HG02840 (cell line): ENCODE results near the gene PPP2R2D.
A peak's percentile ranks its signal among the peaks of the same experiment; 100 is the strongest.

Experiments used
- ATAC-seq: cut with Tn5 transposase; IDR thresholded peaks from one replicate; pipeline ENCODE4 v1.9.1; 2021; ENCODE audit warnings: mild to moderate bottlenecking, moderate library complexity, moderate number of reproducible peaks; ENCODE audit not compliant: unreplicated experiment, low FRiP score

Gene PPP2R2D

DNA sequence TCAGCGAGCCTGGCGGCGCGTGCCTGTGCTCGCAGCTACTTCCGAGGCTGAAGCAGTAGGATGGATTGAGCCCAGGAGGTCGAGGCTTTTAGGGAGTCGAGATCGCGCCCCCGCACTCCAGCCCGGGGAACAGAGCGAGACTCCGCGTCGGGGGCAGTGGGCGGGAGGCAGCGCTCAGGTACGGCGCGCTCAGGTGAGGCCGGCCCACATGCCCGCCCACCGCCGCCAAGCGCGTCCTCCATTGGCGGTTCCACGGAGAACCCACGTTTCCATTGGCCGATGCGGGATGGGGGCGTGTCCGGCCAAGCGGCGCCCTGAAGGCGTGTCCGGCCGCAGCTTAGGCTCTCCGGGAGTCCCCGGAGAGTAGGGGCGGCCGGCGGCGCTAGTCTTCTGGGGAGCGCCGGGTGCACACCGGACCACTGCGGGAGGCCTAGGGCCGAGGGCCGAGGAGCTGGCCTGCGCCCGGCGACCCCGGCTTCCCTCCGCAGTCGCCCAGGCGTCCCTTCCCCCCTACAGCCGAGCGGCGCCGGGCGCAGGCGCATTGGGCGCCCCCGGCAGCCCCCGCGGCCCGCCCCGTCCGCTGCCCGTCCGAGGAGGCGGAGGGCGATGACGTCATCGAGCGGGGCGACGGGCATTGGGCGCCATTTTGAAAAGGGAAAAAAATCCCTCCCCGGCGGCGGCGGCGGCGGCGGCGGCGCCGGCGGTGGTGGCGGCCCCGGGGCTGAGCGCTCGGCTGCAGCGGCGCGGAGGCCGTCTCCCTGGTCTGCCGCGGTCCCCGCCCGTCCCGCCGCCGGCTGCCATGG, at the start of gene PPP2R2D:
Gene PPP2R2D, plus strand, starts transcription at position 659 of the 803 bp plus-strand sequence. Its CDS starts 141 bp downstream, at position 800.
- peak; percentile 88 for ATAC-seq

DNA sequence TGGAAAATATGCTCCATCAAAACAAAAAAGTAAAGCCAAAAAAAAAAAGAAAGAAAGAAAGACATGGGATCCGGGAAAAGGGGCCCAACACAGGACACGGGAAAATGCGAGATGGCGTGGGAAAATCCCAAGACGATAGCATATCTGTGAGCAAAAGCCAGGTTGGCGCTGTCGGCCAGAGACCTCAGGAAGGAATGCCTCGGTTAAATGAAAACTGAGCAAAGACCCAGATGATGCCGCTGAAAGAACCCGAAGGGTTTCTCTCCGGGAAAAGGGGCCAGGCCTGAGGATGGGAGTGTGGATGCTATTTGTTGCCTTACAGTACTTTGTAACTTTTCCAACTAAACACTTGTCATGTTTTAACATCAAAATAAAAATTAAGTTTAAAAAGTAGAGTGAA, 49.5 kb upstream of the PPP2R2D start:
- no peak for ATAC-seq

DNA sequence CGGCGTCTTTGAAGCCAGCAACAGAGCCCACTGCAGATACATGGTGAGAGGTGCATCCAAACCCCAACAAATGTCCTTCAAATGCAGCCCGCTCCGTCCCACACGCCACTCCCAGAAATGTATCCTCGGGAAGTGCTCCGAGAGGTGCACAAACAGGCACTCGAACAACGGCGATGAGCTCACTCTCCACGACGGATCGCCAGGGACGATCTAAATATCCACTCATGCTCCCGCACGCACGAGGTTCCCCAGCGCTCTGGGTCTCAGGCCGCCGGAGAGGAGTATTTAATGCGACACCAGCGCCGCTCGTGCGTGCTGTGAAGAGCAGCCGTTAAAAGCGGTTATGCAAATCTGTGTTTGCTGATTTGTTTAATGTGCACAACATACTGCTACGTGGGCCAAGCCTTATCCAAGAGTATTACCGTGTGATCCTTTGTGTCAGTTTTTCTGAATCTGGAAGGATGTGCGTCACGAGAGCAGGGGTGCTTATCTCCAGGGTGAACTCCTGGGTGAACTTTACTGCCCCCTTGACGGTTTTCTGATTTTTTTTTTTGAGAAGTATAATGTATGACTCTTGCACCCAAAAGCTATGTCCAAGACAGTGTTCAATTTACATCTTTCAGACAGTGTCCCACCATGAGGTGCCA, 48.5 kb upstream of the PPP2R2D start:
- ATAC-seq, result no peak

DNA sequence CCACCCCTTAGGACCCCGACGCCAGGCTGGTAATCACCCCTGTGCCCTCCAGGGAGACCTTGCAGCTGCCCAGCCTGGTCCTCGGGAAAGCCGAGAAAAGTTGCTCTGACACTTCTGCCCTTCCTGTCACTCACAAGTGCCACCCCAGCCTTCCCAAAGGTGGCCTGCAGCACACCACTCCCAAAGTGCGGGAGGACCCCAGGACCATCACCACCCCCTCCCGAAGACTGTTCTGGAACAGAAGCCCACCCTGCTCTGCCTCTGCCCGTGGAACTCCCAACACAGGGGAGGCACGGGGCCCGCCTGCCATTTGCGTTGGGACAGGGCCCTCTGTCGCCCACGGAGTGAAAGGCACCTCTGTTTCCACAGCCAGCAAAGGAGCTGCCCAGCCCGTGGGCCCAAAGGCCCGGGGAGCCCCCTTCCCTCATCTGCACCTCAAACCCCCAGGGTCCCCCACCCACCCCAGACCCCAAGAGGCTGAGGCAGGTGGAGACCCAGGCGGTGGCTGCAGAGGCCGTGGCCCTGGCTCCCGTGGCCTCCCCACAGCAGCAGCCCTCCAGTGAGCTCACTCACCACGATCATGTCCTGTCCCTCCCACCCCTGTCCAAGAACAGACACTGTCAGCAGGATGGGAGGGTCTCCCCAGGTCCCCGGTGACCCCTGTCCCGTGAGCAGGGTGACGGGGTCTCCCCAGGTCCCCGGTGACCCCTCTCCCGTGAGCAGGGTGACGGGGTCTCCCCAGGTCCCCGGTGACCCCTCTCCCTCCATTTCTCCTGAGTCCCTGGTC, 47.8 kb upstream of the PPP2R2D start:
- ATAC-seq, result no peak

DNA sequence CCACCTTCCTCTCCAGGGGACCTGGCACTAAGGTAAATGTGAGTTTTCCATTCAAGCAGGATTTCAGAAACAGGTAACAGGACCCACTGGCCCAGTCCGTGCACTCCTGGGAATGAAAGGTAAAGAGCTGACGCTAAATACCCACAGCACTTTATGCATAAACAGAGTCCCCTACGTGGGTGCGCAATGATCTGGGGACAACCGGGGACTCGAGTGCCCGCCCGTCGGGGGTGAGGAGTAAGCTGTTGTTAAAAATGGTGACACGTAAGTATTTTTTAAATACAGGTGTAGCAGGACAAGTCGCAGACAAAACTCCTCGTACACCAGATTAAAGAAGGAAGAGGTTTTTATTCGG, 47.2 kb upstream of the PPP2R2D start:
- no peak for ATAC-seq

DNA sequence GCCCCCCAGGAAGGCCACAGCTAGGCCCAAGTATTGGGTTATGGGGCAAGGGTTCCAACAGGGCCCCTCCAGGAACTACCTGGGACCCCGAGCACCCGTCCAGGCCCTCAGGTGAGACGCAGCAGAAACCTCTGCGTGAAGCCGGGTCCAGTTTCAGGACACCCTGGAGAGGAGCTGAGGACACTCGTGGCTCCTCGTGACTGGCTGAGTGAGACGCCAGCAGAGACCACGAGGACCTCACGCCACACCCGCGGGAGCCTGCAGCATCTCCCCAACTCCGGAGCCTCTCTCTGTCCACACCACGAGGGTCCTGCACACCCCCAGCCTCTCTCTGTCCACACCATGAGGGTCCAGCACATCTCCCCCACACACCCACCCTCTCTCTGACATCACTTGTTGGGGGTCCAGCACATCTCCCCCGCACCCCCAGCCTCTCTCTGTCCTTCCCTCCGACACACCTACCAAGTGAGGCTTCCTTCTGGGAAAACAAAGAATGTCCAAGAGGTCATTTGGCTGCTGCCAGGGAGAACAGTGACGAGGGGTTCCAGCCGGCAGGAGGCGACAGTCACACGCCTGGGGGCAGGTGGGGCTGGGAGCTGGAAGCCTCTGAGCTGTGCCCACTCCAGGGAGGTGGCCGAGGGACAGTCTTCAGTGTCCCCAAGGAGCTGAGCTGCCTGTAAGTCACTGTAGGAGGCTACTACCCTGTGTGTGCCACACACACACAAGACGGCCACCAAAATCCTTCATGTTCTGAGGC, 46.1 kb upstream of the PPP2R2D start:
- ATAC-seq, result no peak

DNA sequence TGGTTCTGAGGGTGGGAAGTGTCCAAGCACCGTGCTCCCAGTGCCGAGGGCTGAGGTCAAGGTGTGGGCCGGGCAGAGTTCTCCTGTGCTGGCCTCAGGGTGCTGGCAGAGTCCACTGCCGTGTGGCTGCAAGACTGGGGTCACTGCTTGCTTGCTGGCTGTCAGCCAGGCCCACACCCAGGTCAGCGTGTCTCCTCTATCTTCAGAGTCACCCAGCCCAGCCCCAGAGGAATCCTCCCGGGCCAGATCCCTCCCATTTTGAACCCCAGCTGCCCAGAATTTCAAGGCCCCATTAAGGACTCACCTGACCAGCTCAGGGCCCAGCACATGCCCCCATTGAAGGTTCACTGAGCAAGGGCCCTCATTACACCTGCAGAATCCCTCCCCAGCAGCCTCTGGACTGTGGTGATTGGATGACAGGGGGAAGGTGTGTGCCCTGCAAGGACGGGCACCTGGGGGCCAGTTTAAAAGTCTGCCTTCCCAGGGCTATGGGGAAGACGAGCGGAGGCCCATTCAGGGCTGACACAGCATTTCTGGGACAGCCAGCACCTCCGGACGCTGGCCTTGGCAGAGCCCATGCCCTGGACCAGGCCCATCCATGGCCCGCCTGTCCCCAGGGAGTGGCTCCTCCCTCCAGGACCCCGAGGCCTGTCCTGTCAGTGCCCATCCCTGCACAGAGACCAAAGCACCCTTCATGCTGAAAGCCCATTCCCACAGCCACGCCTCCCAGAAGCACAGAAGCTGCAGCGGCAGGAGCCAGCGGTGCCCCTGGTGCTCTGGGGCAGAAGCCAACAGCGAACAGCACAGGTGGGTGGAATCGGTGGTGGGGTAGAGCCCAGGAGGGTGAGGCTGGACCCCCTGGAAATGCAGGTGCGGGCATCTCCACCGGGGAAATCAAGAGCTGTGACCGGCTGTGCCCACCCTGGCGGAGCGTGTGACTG, 45.1 kb upstream of the PPP2R2D start:
- no peak for ATAC-seq

DNA sequence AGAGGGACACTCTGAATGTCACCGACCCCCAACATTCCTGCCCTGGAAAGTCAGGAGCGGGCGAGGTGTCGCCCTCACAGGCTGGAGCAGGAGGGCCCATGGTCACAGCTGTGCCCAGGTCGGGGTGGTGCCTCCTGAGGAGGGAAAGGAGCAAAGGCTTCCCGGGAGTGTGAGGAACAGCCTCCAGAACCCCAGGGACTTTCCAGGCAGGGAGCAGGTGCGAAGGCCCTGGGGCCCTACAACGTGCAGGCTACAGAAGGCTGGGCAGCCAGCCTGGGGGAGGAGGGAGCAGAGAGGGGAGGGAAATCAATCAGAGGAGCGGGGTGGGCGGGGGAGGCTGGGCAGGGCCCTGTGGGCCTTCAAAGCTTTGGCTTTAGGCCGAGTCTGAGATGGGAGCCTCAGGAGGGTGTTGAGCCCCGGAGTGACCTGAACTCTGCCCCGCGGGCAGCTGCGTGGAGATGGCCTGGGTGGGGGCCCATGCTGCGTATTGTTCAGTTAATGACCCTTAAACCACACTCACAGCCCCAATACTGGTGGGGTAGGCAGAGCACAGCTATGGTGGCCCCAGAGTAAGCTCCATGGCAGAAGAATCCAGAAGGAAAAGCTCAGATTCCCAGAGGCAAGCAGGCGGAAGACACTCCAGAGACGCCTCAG, 44.2 kb upstream of the PPP2R2D start:
- no peak for ATAC-seq

DNA sequence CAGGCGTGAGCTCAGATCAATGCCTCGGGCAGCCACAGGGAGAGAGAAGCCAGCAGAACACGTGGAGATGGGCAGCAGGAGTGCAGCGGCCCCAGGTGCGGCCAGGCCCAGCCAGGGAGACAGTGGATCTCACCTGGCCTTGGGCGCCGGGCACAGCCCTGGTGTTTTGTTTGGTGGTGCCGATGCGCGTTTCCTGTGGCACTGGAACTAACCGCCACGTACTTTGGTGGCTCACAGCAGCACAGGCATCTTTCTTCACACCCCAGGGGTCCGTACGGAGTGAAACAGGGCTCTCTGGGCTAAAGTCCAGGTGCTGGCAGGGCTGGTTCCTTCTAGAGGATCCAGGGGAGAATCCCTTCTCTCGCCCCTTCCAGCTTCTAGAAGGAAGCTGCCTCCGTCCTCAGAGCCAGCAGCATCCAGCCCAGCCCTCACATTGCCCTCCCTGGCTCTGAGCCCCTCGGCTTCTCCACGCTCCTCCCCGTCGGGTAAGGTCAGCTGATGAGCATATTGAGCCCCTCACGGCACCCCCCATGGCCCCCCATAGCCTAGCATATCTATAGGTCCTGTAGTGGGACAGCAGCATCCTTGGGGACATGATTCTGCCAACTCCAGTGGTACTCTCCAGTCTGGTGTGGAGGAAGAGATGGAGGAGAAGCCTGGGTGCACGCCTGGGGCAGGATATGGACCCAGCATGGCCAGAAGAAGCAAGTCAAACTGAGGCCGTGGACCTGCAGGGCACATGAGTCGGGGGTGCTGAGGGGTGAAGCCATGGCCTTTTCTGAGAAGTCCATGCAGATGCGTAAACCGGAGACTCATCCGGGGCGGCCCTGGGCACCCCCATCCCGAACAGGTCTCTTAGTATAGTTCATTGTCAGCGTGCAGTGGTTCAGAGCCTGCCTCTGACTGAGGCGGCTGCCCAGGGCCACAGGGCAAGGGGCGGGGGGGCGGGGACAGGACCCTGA, 43.4 kb upstream of the PPP2R2D start:
- ATAC-seq, result no peak

DNA sequence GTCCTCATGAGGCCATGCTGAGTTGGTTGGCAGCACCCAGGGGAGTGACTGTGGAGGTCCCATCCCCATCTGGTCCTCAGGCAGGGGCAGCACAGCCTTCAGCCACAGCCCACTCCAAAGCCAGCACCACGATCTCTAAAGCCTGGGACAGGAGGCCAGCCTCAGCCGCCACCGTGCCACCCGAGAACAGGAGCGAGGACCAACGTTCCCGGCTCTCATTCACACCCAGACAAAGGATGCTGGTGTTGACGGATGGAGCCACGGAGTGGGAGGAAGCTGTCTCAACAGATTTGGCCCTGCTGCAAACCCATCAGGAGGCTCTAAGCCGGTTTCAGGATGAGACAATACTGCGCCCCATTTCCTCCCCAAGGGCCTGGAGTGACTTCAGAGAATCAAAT, 42.7 kb upstream of the PPP2R2D start:
- no peak for ATAC-seq

DNA sequence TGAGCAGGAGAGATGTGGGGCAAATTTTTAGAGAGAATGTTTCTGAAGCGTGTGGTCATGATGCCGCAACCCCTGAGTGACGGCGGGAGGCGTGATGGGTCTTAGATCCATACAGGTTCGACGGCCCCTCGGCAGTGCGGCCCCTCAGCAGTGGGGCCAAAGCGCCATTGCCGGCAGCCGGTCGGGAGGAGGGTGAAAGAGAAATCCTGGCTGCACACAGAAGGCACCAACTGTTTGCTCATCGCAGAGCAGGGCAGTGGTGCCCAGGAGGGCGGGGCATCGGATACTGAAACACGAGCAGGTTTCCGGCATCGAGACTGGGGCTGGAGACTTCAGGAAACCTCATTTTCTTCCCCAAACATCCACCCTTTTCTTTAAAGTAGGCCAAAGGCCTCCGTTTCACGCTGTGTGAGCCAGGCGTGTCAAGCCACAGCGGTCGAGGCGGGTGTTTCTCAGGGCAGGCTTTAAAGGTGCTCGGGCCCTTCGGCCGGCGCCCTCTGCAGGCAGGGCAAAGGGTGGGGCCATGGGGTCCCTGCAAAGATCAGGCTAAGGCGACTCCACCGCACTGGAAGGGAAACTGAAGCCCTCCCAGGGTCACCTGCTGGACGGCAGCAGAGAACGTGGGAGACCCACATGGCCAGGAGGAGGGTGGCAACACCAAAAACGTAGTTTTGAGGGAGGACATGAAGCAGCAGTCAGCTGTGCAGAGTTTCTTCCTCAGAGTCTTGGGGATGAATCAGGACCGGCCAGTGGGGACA, 42.0 kb upstream of the PPP2R2D start:
- ATAC-seq, result no peak

DNA sequence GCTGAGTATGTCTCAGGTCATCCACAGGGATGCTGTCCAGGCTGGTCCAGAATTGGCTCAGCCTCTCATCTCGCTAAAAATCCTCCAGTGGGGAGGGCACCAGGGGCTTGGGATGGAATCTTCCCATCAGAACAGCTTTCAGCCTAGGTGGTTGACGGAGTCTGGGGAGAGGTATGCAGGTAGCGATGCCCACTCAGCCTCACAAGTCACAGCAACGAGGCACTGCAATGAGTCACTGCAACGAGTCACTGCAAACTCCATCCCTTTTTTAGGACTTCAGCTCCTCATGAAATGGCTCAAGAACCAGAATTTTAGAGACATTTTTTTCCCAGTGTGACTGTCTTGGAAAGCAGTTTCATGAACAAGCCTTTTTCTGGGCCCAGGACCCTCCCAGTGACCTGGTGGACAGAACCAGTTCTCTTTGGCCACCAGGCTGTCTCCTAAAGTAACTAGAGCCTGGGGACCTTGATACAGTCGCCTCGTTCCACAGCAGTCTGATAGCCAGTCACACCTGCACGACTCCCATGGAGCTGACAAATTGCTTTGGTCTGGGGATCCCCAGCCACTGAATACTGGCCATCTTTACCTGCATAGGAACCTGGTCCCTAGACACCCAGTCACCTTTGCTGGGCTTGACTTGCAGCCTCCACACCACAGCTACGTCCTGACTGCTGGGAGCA, 41.3 kb upstream of the PPP2R2D start:
- no peak for ATAC-seq

DNA sequence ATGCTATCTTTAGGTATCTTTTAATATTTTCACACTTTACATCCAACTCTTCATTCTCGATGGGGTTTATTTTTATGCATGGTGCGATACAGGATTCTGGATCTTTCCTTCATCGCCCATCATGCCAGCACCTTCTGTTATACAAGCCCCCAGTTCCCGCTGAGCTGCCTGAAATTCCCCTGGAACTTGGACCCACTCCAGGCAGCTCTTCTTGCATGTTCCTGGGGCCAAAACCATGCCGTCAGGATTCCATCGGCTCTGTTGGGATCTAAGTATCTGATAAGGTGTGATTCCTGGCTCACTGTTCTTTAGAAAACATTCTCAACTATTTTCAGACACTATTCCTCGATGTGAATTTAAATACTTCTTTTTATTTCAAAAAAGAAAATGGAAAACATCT, 40.5 kb upstream of the PPP2R2D start:
- ATAC-seq, result no peak

DNA sequence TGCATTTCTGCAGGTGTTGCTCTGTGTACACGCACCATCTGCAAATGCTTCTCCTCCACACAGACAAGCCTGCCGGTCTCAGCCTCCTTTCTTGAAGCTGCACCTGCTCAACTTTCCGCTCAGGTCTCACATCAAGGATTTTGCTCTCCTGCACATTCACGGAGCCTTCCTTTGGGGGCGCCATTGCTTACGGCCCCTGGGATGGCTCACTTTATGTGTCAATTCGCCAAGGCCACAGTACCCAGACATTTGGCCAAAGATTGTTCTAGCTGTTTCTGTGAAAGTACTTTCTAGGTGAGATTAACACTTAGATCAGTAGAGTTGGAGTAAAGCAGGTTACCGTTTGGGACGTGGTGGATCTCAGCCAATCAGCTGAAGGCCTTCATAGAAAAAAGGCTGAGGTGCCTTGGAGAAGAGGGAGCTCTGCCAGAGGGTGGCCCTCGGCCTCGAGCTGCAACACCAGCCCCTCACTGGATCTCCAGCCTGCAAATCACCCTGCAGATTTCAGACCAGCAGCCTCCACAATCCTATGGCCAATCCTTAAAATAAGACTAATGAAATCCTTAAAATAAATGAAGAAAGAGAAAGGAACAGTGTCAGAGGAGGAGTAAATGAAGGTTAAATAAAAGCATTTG, 39.9 kb upstream of the PPP2R2D start:
- ATAC-seq, result no peak

DNA sequence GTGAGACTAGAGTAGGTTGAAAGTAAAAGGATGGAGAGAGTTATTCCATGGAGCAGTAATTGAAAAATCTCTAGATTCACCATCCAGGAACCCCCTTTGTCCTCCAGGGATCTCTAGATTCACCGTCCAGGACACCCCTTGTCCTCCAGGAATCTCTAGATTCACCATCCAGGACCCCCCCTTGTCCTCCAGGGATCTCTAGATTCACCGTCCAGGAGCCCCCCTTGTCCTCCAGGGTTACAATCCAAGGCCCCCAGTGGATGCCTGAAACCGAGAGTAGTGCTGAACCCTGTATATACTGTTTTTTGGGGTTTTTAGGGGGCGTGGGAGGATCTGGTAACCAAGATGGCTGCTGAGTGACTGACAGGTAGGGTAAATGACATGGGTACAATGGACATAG, 38.3 kb upstream of the PPP2R2D start:
- no peak for ATAC-seq

DNA sequence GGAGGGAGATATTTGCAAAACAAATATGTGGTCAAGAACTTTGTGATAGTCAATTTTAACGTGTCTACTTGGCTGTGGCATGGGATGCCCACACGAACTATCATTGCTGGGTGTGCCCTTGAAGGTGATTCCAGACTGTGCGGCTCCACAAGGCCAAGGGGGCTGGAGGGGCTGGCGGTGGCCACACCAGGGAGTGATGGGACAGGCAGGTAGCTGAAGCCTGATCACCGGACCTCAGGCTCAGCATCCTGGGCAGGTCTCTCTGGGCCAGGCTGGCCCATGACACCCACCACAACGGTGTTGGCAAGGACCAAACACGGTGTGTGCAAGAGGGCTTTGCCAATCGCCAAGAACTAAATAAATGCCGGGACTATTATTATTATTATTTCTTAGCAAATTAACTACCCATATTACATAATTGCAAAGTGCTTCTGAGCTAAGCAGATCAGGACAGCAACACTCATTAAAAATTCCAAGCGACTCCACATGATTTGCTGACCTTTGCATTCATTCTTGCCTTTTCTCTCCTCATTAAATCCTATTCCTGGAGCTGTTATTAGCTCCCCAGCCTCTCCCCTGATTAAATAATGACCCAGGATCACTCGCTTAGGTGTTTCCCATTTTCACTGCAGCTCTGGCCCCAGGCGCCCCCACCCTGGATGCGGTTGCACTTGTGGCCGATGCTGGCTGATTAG, 35.4 kb upstream of the PPP2R2D start:
- no peak for ATAC-seq
